HEK293 (cell line): ENCODE results near the gene STK38.

Experiments
- CTCF ChIA-PET: fragments of 350-600 bp; formaldehyde crosslinking; extraction: SDS; loops from one replicate; lab custom pipeline; 2021; ENCODE audit warnings: antibody characterized with exemption; lab: Yijun Ruan, JAX
- POLR2A ChIA-PET: fragments of 300-600 bp; formaldehyde crosslinking; extraction: SDS; loops from one replicate; lab custom pipeline; 2020; ENCODE audit warnings: antibody characterized with exemption, inconsistent platforms; lab: Yijun Ruan, JAX
- H3K27ac ChIP-seq: fragments of 200-500 bp; sonication (Bioruptor generic); 2 replicates; pipeline ENCODE4 v1.5.1; 2014; ENCODE audit warnings: low read depth, low read length, control low read depth, inconsistent platforms; ENCODE audit errors: extremely low read depth
- H3K36me3 ChIP-seq, 2 experiments: fragments of 200-500 bp in 1 of 2; sonication (Bioruptor generic) in 1 of 2; 1 replicate in 1 of 2; 2 replicates in 1 of 2; pipeline ENCODE4 v1.5.1; 2014 to 2017; ENCODE audit warnings: inconsistent platforms in 2 of 2, low read length in 2 of 2; ENCODE audit not compliant: control insufficient read depth in 2 of 2, insufficient read depth in 1 of 2
- H3K4me1 ChIP-seq: fragments of 200-500 bp; sonication (Bioruptor generic); 2 replicates; pipeline ENCODE4 v1.5.1; 2014; ENCODE audit warnings: mild to moderate bottlenecking, low read length, inconsistent platforms; ENCODE audit not compliant: control insufficient read depth, insufficient read depth
- H3K4me3 ChIP-seq: 2 replicates; pipeline ENCODE4 v1.5.1; 2011; ENCODE audit warnings: low read depth, mild to moderate bottlenecking, control low read depth, low read length, moderate library complexity
- H3K9me3 ChIP-seq: fragments of 200-500 bp; sonication (Bioruptor generic); 2 replicates; pipeline ENCODE4 v1.5.1; 2014; ENCODE audit warnings: low read depth, low read length, inconsistent platforms; ENCODE audit not compliant: control insufficient read depth, insufficient read depth
- AEBP2 ChIP-seq: fragments of 450-650 bp; formaldehyde crosslinking; IDR thresholded peaks from 2 replicates; pipeline ENCODE4 v1.5.1; 2016; ENCODE audit warnings: missing biosample characterization, missing genetic modification characterization, borderline replicate concordance
- IKZF3 ChIP-seq: fragments of 450-650 bp; IDR thresholded peaks from 2 replicates; pipeline ENCODE4 v1.5.0; 2018; ENCODE audit warnings: missing biosample characterization, mild to moderate bottlenecking, missing genetic modification characterization, moderate library complexity
- REPIN1 ChIP-seq: fragments of 450-650 bp; formaldehyde crosslinking; IDR thresholded peaks from 2 replicates; pipeline ENCODE4 v1.5.1; 2017; ENCODE audit warnings: missing biosample characterization, missing genetic modification characterization, low read depth
- SP7 ChIP-seq: fragments of 450-650 bp; formaldehyde crosslinking; IDR thresholded peaks from 2 replicates; pipeline ENCODE4 v1.5.1; 2016; ENCODE audit warnings: missing biosample characterization, missing genetic modification characterization
- WT1 ChIP-seq: fragments of 450-650 bp; formaldehyde crosslinking; IDR thresholded peaks from 2 replicates; pipeline ENCODE4 v1.5.1; 2016; ENCODE audit warnings: missing biosample characterization, missing genetic modification characterization
- ZNF114 ChIP-seq: fragments of 450-650 bp; formaldehyde crosslinking; IDR thresholded peaks from 2 replicates; pipeline ENCODE4 v1.5.0; 2017; ENCODE audit warnings: missing biosample characterization, missing genetic modification characterization
- ZNF121 ChIP-seq: fragments of 450-650 bp; formaldehyde crosslinking; IDR thresholded peaks from 2 replicates; pipeline ENCODE4 v1.5.1; 2016; ENCODE audit warnings: missing biosample characterization, missing genetic modification characterization
- ZNF366 ChIP-seq: fragments of 450-650 bp; formaldehyde crosslinking; conservative IDR thresholded peaks from 2 replicates; pipeline ENCODE4 v1.5.1; 2016; ENCODE audit warnings: missing biosample characterization, missing genetic modification characterization
- ZNF404 ChIP-seq: fragments of 450-650 bp; formaldehyde crosslinking; IDR thresholded peaks from 2 replicates; pipeline ENCODE4 v1.5.1; 2017; ENCODE audit warnings: missing biosample characterization, missing genetic modification characterization
- ZNF510 ChIP-seq: fragments of 450-650 bp; formaldehyde crosslinking; IDR thresholded peaks from 2 replicates; pipeline ENCODE4 v1.5.1; 2018; ENCODE audit warnings: mild to moderate bottlenecking, missing genetic modification characterization, missing biosample characterization; ENCODE audit not compliant: insufficient replicate concordance
- ZNF544 ChIP-seq: fragments of 450-650 bp; formaldehyde crosslinking; IDR thresholded peaks from 2 replicates; pipeline ENCODE4 v1.5.0; 2017; ENCODE audit warnings: missing biosample characterization, missing genetic modification characterization
- ZSCAN16 ChIP-seq: fragments of 450-650 bp; formaldehyde crosslinking; IDR thresholded peaks from 2 replicates; pipeline ENCODE4 v1.5.1; 2016; ENCODE audit warnings: missing biosample characterization, missing genetic modification characterization
- ZSCAN23 ChIP-seq: fragments of 450-650 bp; formaldehyde crosslinking; IDR thresholded peaks from 2 replicates; pipeline ENCODE4 v1.5.1; 2016; ENCODE audit warnings: missing biosample characterization, missing genetic modification characterization
- ZSCAN30 ChIP-seq: fragments of 450-650 bp; IDR thresholded peaks from 2 replicates; pipeline ENCODE4 v1.5.1; 2018; ENCODE audit warnings: missing biosample characterization, mild to moderate bottlenecking, missing genetic modification characterization, moderate library complexity
- TF ChIP-seq, protein P1 (sequence below): fragments of 450-650 bp; formaldehyde crosslinking; IDR thresholded peaks from 2 replicates; pipeline ENCODE4 v1.5.0; 2017; ENCODE audit warnings: missing biosample characterization, missing genetic modification characterization, borderline replicate concordance
- TF ChIP-seq, protein P2 (sequence below): fragments of 450-650 bp; formaldehyde crosslinking; IDR thresholded peaks from 2 replicates; pipeline ENCODE4 v1.5.1; 2016; ENCODE audit warnings: missing biosample characterization, missing genetic modification characterization

Gene STK38

GRCh38 chr6:36505744-36506534, 41.3 kb downstream of the STK38 start (continued):
- TF ChIP-seq ZNF114 (tag by site-specific recombination): no peak

DNA sequence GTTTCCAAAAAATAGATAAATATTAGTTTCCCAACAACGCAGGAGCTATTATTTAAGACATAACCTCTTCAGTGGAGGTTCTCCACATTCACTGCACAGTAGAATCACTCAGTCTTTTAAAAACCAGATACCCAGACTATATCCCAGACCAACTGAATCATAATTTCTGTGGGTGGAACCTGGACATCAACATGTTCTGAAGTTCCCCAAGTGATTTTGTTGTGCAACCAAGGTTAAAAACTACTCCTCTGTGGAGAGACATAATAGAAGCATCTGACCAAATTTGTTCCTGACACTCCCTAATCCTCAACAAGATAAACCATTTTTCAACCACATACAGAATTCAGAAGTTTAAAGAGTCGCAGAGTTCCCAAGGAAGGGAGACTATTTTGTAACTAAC, 42.3 kb downstream of the STK38 start:
- Histone ChIP-seq H3K27ac (no peak overlapping the region), H3K9me3 (no peaks in the 10 kb centered on the region), H3K4me1 (no peaks in the 10 kb centered on the region), H3K4me3 (no peak overlapping the region), H3K36me3 (peaks cover 21 to 45% of the 10 kb centered on the region in 2 experiments)
- TF ChIP-seq IKZF3: no peak
- TF ChIP-seq SP7 (tag by site-specific recombination): no peak
- no peak for TF ChIP-seq REPIN1 (tag by site-specific recombination)
- no peak for TF ChIP-seq ZNF366
- TF ChIP-seq ZNF510: no peak
- TF ChIP-seq ZSCAN16 (tag by site-specific recombination): no peak
- TF ChIP-seq ZNF121 (tag by site-specific recombination): no peak
- ChIA-PET POLR2A (interaction anchor here (0.7 kb wide), 2 partner anchors 82 to 86 kb away, joined by 5 to 7 read pairs; no protein-coding TSS in a partner anchor), CTCF (no interaction called here)

GRCh38 chr6:36504181-36504580, 43.1 kb downstream of the STK38 start:
- H3K36me3 ChIP-seq: peaks cover 21 to 48% of the 10 kb centered on the region in 2 experiments
- ChIA-PET POLR2A (no interaction called here), CTCF (interaction anchor here (0.6 to 1.5 kb wide), 4 partner anchors 10 to 201 kb away, joined by 3 read pairs; no protein-coding TSS in a partner anchor)
- no peak overlapping the region for H3K27ac ChIP-seq
- H3K9me3 ChIP-seq: no peaks in the 10 kb centered on the region
- no peak overlapping the region for H3K4me3 ChIP-seq
- TF ChIP-seq ZSCAN30 (no peak), ZNF544 (tag by site-specific recombination) (no peak), WT1 (tag by site-specific recombination) (no peak), ZNF121 (tag by site-specific recombination) (no peak), ZNF404 (tag by site-specific recombination) (no peak), ZSCAN23 (tag by site-specific recombination) (no peak), AEBP2 (tag by site-specific recombination) (no peak)
- TF ChIP-seq, protein P1, sequence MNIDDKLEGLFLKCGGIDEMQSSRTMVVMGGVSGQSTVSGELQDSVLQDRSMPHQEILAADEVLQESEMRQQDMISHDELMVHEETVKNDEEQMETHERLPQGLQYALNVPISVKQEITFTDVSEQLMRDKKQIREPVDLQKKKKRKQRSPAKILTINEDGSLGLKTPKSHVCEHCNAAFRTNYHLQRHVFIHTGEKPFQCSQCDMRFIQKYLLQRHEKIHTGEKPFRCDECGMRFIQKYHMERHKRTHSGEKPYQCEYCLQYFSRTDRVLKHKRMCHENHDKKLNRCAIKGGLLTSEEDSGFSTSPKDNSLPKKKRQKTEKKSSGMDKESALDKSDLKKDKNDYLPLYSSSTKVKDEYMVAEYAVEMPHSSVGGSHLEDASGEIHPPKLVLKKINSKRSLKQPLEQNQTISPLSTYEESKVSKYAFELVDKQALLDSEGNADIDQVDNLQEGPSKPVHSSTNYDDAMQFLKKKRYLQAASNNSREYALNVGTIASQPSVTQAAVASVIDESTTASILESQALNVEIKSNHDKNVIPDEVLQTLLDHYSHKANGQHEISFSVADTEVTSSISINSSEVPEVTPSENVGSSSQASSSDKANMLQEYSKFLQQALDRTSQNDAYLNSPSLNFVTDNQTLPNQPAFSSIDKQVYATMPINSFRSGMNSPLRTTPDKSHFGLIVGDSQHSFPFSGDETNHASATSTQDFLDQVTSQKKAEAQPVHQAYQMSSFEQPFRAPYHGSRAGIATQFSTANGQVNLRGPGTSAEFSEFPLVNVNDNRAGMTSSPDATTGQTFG (tag by site-specific recombination): no peak
- TF ChIP-seq, protein P2, sequence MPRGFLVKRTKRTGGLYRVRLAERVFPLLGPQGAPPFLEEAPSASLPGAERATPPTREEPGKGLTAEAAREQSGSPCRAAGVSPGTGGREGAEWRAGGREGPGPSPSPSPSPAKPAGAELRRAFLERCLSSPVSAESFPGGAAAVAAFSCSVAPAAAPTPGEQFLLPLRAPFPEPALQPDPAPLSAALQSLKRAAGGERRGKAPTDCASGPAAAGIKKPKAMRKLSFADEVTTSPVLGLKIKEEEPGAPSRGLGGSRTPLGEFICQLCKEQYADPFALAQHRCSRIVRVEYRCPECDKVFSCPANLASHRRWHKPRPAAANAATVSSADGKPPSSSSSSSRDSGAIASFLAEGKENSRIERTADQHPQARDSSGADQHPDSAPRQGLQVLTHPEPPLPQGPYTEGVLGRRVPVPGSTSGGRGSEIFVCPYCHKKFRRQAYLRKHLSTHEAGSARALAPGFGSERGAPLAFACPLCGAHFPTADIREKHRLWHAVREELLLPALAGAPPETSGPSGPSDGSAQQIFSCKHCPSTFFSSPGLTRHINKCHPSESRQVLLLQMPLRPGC (tag by site-specific recombination): no peak
- H3K4me1 ChIP-seq: no peaks in the 10 kb centered on the region
